ENCODE data around the gene TAS2R60. TPM values are rescaled to one million over a fixed set of nuclear protein-coding genes. Genes with fewer than 3 reads are reported as not detected.

Gene TAS2R60
- total and polyA plus RNA-seq, 4 donors, result 0.05 to 1.0 TPM; not detected in 2

- peaks cover 0 to 2% (median 0%) of the 10 kb centered on the region in 3 donors for H3K27me3 ChIP-seq (ENCODE audit: control insufficient read depth in 3 of 3, insufficient read depth in 3 of 3, low read length in 2 of 3)
- 92 to 93% methylated on average over 3 of the region's 3 CpGs for whole genome bisulfite sequencing, 2 donors
- ATAC-seq (ENCODE audit: insufficient read depth, low FRiP score) (no peak), DNase-seq (no peak)
- peaks cover 0 to 1% (median 0%) of the 10 kb centered on the region in 4 donors for H3K9me3 ChIP-seq (ENCODE audit: control insufficient read depth in 4 of 4, insufficient read depth in 3 of 4, low read length in 3 of 4)
- no peak for TF ChIP-seq CTCF (IDR thresholded peaks at IDR 0.05; ENCODE audit: control extremely low read depth, extremely low read depth)
- no peaks in the 10 kb centered on the region for H3K4me1 ChIP-seq (ENCODE audit: control insufficient read depth in 5 of 5, insufficient read depth in 5 of 5, low read length in 5 of 5)
- no peak overlapping the region for H3K27ac ChIP-seq (ENCODE audit: low read depth in 1 of 2, low read length in 1 of 2)
- no peak overlapping the region for H3K4me3 ChIP-seq
- no peaks in the 10 kb centered on the region for H3K36me3 ChIP-seq (ENCODE audit: control insufficient read depth in 4 of 4, insufficient read depth in 4 of 4, low read length in 4 of 4)
- H3K9ac ChIP-seq (ENCODE audit: insufficient read depth in 1 of 2, low read length in 2 of 2), result no peak overlapping the region
Measured at GRCh38 chr7:143436325-143436946, 6.8 kb upstream of the TAS2R60 start.

GRCh38 chr7:143437578-143437977 is 5.7 kb upstream of the TAS2R60 start:
- no peak overlapping the region for H3K4me3 ChIP-seq
- no peaks in the 10 kb centered on the region for H3K4me1 ChIP-seq (ENCODE audit: control insufficient read depth in 5 of 5, insufficient read depth in 5 of 5, low read length in 5 of 5)
- H3K36me3 ChIP-seq (ENCODE audit: control insufficient read depth in 4 of 4, insufficient read depth in 4 of 4, low read length in 4 of 4), result no peaks in the 10 kb centered on the region
- no peak for ATAC-seq (ENCODE audit: insufficient read depth, low FRiP score)
- 34 to 43% methylated on average over 4 of the region's 4 CpGs for WGBS, 2 donors
- peaks cover 0 to 1% (median 0%) of the 10 kb centered on the region in 4 donors for H3K9me3 ChIP-seq (ENCODE audit: control insufficient read depth in 4 of 4, insufficient read depth in 3 of 4, low read length in 3 of 4)
- DNase-seq, result no peak
- no peak overlapping the region for H3K27ac ChIP-seq (ENCODE audit: low read depth in 1 of 2, low read length in 1 of 2)
- H3K27me3 ChIP-seq (ENCODE audit: control insufficient read depth in 3 of 3, insufficient read depth in 3 of 3, low read length in 2 of 3), result no peaks in the 10 kb centered on the region
- TF ChIP-seq CTCF (IDR thresholded peaks at IDR 0.05; ENCODE audit: control extremely low read depth, extremely low read depth), result no peak
- no peak overlapping the region for H3K9ac ChIP-seq (ENCODE audit: insufficient read depth in 1 of 2, low read length in 2 of 2)

- H3K9ac ChIP-seq (ENCODE audit: insufficient read depth in 1 of 2, low read length in 2 of 2), result no peak overlapping the region
- DNase-seq (no peak), ATAC-seq (ENCODE audit: insufficient read depth, low FRiP score) (no peak)
- no peak overlapping the region for H3K27ac ChIP-seq (ENCODE audit: low read depth in 1 of 2, low read length in 1 of 2)
- H3K4me3 ChIP-seq, result no peak overlapping the region
- peaks cover 0 to 1% (median 0%) of the 10 kb centered on the region in 4 donors for H3K9me3 ChIP-seq (ENCODE audit: control insufficient read depth in 4 of 4, insufficient read depth in 3 of 4, low read length in 3 of 4)
- H3K27me3 ChIP-seq (ENCODE audit: control insufficient read depth in 3 of 3, insufficient read depth in 3 of 3, low read length in 2 of 3), result no peaks in the 10 kb centered on the region
- WGBS, 2 donors, result 89 to 93% methylated on average over 2 of the region's 2 CpGs
- no peaks in the 10 kb centered on the region for H3K4me1 ChIP-seq (ENCODE audit: control insufficient read depth in 5 of 5, insufficient read depth in 5 of 5, low read length in 5 of 5)
- TF ChIP-seq CTCF (IDR thresholded peaks at IDR 0.05; ENCODE audit: control extremely low read depth, extremely low read depth), result no peak
- H3K36me3 ChIP-seq (ENCODE audit: control insufficient read depth in 4 of 4, insufficient read depth in 4 of 4, low read length in 4 of 4), result no peaks in the 10 kb centered on the region
Measured at GRCh38 chr7:143439866-143440265, 3.4 kb upstream of the TAS2R60 start.

All from lung (tissue), 12 donors.